Aortic smooth muscle cell (primary cell): ENCODE measurements around the gene ZNF613. TPM values are rescaled to one million over a fixed set of nuclear protein-coding genes. Genes with fewer than 3 reads are reported as not detected.

Source experiments
- total RNA-seq: library from RNA; depleted of rRNA; stranded (reverse); fragments of >200 nt; gene quantifications from 2 replicates; pipeline ENCODE4 v1.2.3, GENCODE V29; 2014

The ZNF613 gene
- total RNA-seq = 6.3 and 8.2 TPM in 2 replicates

GRCh38 chr19:51926784-51927741 is at the start of gene ZNF613:
Gene ZNF613 (plus strand): TSS chr19:51927472. CDS start chr19:51936221, 8,749 bp downstream.

DNA sequence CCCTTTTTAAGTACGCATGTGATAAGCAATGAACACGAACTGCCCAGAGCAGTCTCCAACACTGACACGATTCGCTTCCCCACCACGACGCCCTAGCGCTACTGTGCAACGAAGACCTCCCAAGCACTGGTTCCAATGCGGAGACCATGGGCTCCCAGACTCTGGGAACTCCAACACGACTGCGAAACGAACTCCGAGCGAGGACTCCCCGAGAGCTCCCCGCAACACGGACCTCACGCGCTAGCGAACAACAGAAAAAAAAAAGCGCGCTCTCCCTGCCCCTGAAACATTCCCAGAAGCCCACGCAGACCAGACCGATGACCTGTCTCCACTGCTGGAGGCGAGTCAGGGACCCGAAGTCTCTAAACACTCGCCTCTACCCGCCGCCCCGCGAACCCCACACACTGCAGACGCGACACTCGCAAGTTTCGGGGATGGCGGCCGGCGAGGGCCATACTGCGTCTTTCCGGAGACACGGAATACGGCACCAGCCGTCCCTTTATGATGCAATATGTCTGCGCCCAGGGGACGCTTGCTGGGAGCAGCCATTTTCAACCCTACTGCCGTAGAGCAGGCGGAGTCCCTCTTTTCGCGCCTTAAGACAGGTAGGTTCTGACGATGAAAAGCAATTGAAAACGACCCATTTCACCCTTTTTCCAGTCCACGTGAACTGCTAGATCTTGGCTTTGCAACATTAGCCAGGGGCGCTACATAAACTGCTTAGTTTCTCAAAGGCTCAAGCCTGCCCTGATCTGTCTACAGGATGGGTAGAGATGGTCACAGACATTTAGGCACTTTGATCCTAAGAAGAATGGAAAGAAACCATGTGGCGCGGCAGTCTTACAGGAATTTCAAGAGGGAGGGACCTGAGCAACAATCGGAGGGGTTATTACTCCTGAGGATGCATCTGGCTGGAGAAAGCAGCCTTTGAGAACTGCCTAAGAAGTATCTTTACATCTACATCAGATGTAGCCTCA is 39.5 kb upstream of the ZNF613 start, which contains the start of gene ZNF577:
TSS of gene ZNF577 (minus strand) at position 430 of the 977 bp plus-strand sequence. CDS start 7,569 bp downstream, outside the sequence.

DNA sequence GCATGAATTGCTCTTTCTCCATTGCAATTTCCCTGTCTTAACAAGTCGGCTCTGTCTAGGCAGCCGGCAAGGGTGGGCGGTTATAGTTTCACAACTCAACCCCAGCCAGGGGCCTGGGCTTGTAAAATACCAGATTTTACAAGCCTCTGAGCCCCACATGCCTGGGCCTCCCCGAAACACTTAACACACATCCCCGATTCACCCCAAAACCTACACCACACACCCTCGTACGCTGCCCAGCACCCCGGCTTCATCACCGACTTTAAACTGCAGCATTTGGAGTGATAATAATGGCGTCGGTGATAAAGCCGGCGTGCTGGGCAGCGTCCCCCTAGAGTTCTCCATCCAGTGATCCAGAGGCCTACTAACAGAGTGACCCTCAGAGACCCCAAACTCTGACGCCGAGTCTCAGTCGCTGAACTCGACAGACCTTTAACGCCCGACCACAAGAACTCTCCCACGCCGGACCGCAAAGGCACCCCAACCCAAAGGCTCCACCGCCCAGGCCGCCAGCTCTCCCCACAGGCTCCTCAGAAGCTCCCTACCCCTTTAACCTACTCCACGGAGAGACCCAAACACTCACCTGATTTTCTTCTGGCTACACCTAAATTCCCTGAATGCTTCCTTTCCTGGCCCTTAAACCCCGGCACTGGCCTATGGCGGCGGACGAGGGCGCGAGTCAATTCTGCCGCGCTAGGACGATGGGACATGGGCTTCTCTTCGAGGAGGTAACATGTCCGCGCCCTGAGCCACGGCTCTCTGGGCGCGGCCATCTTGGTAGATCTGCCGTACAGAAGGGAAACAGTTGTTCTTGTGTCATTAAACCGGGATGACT is 22.7 kb upstream of the ZNF613 start, which contains the start of gene ZNF649:
TSS of gene ZNF649 (minus strand) at position 687 of the 835 bp plus-strand sequence. CDS start 4,910 bp downstream, outside the sequence.

DNA sequence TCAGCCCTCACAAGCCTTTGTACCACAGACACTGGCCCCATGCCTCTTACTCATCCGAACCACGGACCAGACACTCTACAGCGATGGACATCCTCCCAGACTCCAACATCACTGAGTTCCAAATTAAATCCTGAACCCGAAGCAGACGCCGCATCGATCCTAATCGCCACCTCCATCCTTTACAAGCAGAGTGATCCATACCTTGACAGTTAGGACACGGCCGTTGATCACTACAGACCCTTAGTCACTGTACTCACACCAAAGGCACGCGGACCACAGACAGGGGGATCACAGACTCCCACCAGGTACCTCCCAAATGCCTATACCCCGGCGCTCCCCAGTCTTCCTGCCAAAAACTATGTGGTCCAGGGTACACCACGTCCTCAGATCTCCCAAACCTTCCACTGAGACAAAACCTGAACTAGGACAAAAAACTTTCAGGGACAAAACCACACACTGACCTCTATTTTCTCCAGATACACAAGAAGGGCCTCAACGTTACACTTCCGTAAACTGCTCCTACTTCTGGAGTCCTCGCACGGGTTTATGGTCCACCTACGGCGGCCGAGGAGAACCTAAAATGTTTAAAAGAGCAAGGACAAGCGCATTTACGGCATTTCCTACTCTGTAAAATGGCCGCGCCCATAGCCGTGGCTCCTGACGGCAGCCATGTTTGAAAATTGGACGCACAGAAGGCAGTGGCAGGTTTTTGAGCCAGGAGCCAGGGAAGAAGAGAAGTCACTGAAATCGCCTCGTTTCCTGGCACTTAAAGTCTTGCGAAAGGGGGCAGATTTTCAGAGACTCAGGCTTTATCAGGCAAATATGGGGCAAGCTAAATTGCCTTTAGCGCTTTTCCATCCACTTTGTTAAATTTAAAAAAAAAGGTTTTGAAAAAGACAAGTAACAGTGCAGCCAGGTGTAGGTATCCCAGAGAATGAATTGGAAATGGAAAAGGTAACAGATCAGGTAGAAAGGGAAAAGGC is 59.3 kb downstream of the ZNF613 start, which contains the start of gene ZNF350:
TSS of gene ZNF350 (minus strand) at position 532 of the 983 bp plus-strand sequence. CDS start 12,480 bp downstream, outside the sequence.

Other genes with a start within 250 kb of the ZNF613 start
- gene SPACA6, start 234.1 kb upstream of the ZNF613 start, total RNA-seq = 4.8 and 8.1 TPM in 2 replicates
- not detected in 2 replicates for gene HAS1, start 203.5 kb upstream of the ZNF613 start, total RNA-seq
- gene FPR1, start 175.6 kb upstream of the ZNF613 start, total RNA-seq = not detected in 2 replicates
- not detected in 2 replicates for gene FPR2, start 166.3 kb upstream of the ZNF613 start, total RNA-seq
- gene FPR3, start 132.3 kb upstream of the ZNF613 start, total RNA-seq = under 0.01 TPM in 2 replicates
- gene ZNF577, start 39.5 kb upstream of the ZNF613 start, total RNA-seq = 6.1 and 7.3 TPM in 2 replicates
- 4.1 and 5.4 TPM in 2 replicates for gene ZNF649, start 22.5 kb upstream of the ZNF613 start, total RNA-seq
- 11.1 and 11.3 TPM in 2 replicates for gene ZNF350, start 59.4 kb downstream of the ZNF613 start, total RNA-seq
- 11.4 and 15.2 TPM in 2 replicates for gene ZNF615, start 80.7 kb downstream of the ZNF613 start, total RNA-seq
- gene ZNF614, start 100.9 kb downstream of the ZNF613 start, total RNA-seq = 8.8 and 10.2 TPM in 2 replicates
- 7.4 and 9.1 TPM in 2 replicates for gene ZNF432, start 121.4 kb downstream of the ZNF613 start, total RNA-seq
- 22.7 and 23.6 TPM in 2 replicates for gene ZNF841, start 168.3 kb downstream of the ZNF613 start, total RNA-seq
- gene ZNF616, start 212.5 kb downstream of the ZNF613 start, total RNA-seq = 8.7 and 9.0 TPM in 2 replicates
- gene ZNF836, start 244.1 kb downstream of the ZNF613 start, total RNA-seq = 5.8 and 10.8 TPM in 2 replicates